ENCODE measurements around the gene PPP5C.

DNA sequence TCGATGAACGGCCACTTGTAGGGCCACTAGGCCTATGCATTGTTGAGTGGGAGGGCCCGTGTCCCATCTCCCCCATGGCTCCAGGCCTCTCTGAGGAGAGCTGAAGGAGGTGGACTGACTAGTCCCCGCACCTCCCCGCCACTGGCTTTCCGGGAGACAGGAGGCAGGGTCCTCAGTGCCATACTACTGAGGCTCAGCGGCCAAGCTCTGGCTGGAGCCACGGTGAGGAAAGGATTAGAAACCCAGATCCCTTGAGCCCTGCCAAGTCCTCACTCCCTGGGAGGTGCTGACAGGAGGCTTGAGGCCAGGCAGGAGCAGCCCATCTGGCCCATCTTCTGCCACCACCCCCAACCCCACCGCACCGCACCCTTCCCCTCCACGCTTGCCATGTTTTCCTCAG is 37.5 kb downstream of the PPP5C start:
- no peak for TF ChIP-seq POLR2A (IDR thresholded peaks at IDR 0.05)
- TF ChIP-seq, protein P1, sequence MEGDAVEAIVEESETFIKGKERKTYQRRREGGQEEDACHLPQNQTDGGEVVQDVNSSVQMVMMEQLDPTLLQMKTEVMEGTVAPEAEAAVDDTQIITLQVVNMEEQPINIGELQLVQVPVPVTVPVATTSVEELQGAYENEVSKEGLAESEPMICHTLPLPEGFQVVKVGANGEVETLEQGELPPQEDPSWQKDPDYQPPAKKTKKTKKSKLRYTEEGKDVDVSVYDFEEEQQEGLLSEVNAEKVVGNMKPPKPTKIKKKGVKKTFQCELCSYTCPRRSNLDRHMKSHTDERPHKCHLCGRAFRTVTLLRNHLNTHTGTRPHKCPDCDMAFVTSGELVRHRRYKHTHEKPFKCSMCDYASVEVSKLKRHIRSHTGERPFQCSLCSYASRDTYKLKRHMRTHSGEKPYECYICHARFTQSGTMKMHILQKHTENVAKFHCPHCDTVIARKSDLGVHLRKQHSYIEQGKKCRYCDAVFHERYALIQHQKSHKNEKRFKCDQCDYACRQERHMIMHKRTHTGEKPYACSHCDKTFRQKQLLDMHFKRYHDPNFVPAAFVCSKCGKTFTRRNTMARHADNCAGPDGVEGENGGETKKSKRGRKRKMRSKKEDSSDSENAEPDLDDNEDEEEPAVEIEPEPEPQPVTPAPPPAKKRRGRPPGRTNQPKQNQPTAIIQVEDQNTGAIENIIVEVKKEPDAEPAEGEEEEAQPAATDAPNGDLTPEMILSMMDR (IDR thresholded peaks at IDR 0.05): no peak
